HEK293 (cell line): ENCODE measurements around the gene SALL1.
A peak's percentile ranks its signal among the peaks of the same experiment; 100 is the strongest.

Experiments used
- CTCF ChIA-PET: fragments of 350-600 bp; formaldehyde crosslinking; extraction: SDS; loops from one replicate; lab custom pipeline; 2021; ENCODE audit warnings: antibody characterized with exemption; lab: Yijun Ruan, JAX
- POLR2A ChIA-PET: fragments of 300-600 bp; formaldehyde crosslinking; extraction: SDS; loops from one replicate; lab custom pipeline; 2020; ENCODE audit warnings: antibody characterized with exemption, inconsistent platforms; lab: Yijun Ruan, JAX
- H3K27ac ChIP-seq: fragments of 200-500 bp; sonication (Bioruptor generic); 2 replicates; pipeline ENCODE4 v1.5.1; 2014; ENCODE audit warnings: low read depth, low read length, control low read depth, inconsistent platforms; ENCODE audit errors: extremely low read depth
- H3K36me3 ChIP-seq, 2 experiments: fragments of 200-500 bp in 1 of 2; sonication (Bioruptor generic) in 1 of 2; 1 replicate in 1 of 2; 2 replicates in 1 of 2; pipeline ENCODE4 v1.5.1; 2014 to 2017; ENCODE audit warnings: inconsistent platforms in 2 of 2, low read length in 2 of 2; ENCODE audit not compliant: control insufficient read depth in 2 of 2, insufficient read depth in 1 of 2
- H3K4me1 ChIP-seq: fragments of 200-500 bp; sonication (Bioruptor generic); 2 replicates; pipeline ENCODE4 v1.5.1; 2014; ENCODE audit warnings: mild to moderate bottlenecking, low read length, inconsistent platforms; ENCODE audit not compliant: control insufficient read depth, insufficient read depth
- H3K4me3 ChIP-seq: 2 replicates; pipeline ENCODE4 v1.5.1; 2011; ENCODE audit warnings: low read depth, mild to moderate bottlenecking, control low read depth, low read length, moderate library complexity
- H3K9me3 ChIP-seq: fragments of 200-500 bp; sonication (Bioruptor generic); 2 replicates; pipeline ENCODE4 v1.5.1; 2014; ENCODE audit warnings: low read depth, low read length, inconsistent platforms; ENCODE audit not compliant: control insufficient read depth, insufficient read depth
- GFI1B ChIP-seq: fragments of 450-650 bp; formaldehyde crosslinking; IDR thresholded peaks from 2 replicates; pipeline ENCODE4 v1.5.1; 2016; ENCODE audit warnings: missing biosample characterization, missing genetic modification characterization
- HOXC10 ChIP-seq: sonication (generic); formaldehyde crosslinking; IDR thresholded peaks from 2 replicates; pipeline ENCODE4 v1.8.1; 2023; ENCODE audit warnings: mild to moderate bottlenecking, missing genetic modification reagents
- KLF1 ChIP-seq: fragments of 450-650 bp; formaldehyde crosslinking; IDR thresholded peaks from 2 replicates; pipeline ENCODE4 v1.5.1; 2016; ENCODE audit warnings: missing biosample characterization, missing genetic modification characterization
- OSR2 ChIP-seq: fragments of 450-650 bp; formaldehyde crosslinking; IDR thresholded peaks from 2 replicates; pipeline ENCODE4 v1.5.1; 2016; ENCODE audit warnings: missing biosample characterization, missing genetic modification characterization
- SCRT1 ChIP-seq: fragments of 450-650 bp; formaldehyde crosslinking; IDR thresholded peaks from 2 replicates; pipeline ENCODE4 v1.5.1; 2016; ENCODE audit warnings: missing biosample characterization, missing genetic modification characterization, borderline replicate concordance
- ZEB2 ChIP-seq: fragments of 450-650 bp; formaldehyde crosslinking; IDR thresholded peaks from 2 replicates; pipeline ENCODE4 v1.5.1; 2016; ENCODE audit warnings: missing biosample characterization, missing genetic modification characterization
- ZNF121 ChIP-seq: fragments of 450-650 bp; formaldehyde crosslinking; IDR thresholded peaks from 2 replicates; pipeline ENCODE4 v1.5.1; 2016; ENCODE audit warnings: missing biosample characterization, missing genetic modification characterization
- ZNF214 ChIP-seq: fragments of 450-650 bp; formaldehyde crosslinking; IDR thresholded peaks from 2 replicates; pipeline ENCODE4 v1.5.1; 2017; ENCODE audit warnings: missing biosample characterization, mild to moderate bottlenecking, missing genetic modification characterization, borderline replicate concordance
- ZNF23 ChIP-seq: fragments of 450-650 bp; formaldehyde crosslinking; IDR thresholded peaks from 2 replicates; pipeline ENCODE4 v1.5.1; 2016; ENCODE audit warnings: missing biosample characterization, missing genetic modification characterization, borderline replicate concordance
- ZNF26 ChIP-seq: fragments of 450-650 bp; formaldehyde crosslinking; IDR thresholded peaks from 2 replicates; pipeline ENCODE4 v1.5.1; 2016; ENCODE audit warnings: missing biosample characterization, missing genetic modification characterization
- ZNF341 ChIP-seq: fragments of 450-650 bp; formaldehyde crosslinking; IDR thresholded peaks from 2 replicates; pipeline ENCODE4; 2016; ENCODE audit warnings: low read depth, missing biosample characterization, missing genetic modification characterization
- ZNF366 ChIP-seq: fragments of 450-650 bp; formaldehyde crosslinking; conservative IDR thresholded peaks from 2 replicates; pipeline ENCODE4 v1.5.1; 2016; ENCODE audit warnings: missing biosample characterization, missing genetic modification characterization
- ZNF37A ChIP-seq: fragments of 450-650 bp; IDR thresholded peaks from 2 replicates; pipeline ENCODE4 v1.5.1; 2018; ENCODE audit warnings: missing biosample characterization, missing genetic modification characterization
- ZNF433 ChIP-seq: fragments of 450-650 bp; formaldehyde crosslinking; IDR thresholded peaks from 2 replicates; pipeline ENCODE4 v1.5.1; 2016; ENCODE audit warnings: missing biosample characterization, missing genetic modification characterization, low read depth
- ZNF449 ChIP-seq: fragments of 450-650 bp; formaldehyde crosslinking; IDR thresholded peaks from 2 replicates; pipeline ENCODE4 v1.5.1; 2017; ENCODE audit warnings: missing biosample characterization, mild to moderate bottlenecking, missing genetic modification characterization, moderate library complexity
- ZNF48 ChIP-seq: fragments of 450-650 bp; formaldehyde crosslinking; IDR thresholded peaks from 2 replicates; pipeline ENCODE4 v1.5.1; 2016; ENCODE audit warnings: missing biosample characterization, missing genetic modification characterization
- ZNF514 ChIP-seq: fragments of 450-650 bp; formaldehyde crosslinking; IDR thresholded peaks from 2 replicates; pipeline ENCODE4 v1.5.1; 2016; ENCODE audit warnings: missing biosample characterization, missing genetic modification characterization
- ZNF544 ChIP-seq: fragments of 450-650 bp; formaldehyde crosslinking; IDR thresholded peaks from 2 replicates; pipeline ENCODE4 v1.5.0; 2017; ENCODE audit warnings: missing biosample characterization, missing genetic modification characterization
- ZNF549 ChIP-seq: fragments of 450-650 bp; IDR thresholded peaks from 2 replicates; pipeline ENCODE4 v1.5.1; 2018; ENCODE audit warnings: missing biosample characterization, missing genetic modification characterization, mild to moderate bottlenecking, inconsistent platforms, moderate library complexity
- ZNF585B ChIP-seq: fragments of 450-650 bp; formaldehyde crosslinking; IDR thresholded peaks from 2 replicates; pipeline ENCODE4 v1.5.1; 2016; ENCODE audit warnings: missing biosample characterization, missing genetic modification characterization
- ZNF624 ChIP-seq: fragments of 450-650 bp; formaldehyde crosslinking; IDR thresholded peaks from 2 replicates; pipeline ENCODE4 v1.5.1; 2017; ENCODE audit warnings: missing biosample characterization, missing genetic modification characterization
- ZNF660 ChIP-seq: fragments of 450-650 bp; IDR thresholded peaks from 2 replicates; pipeline ENCODE4 v1.5.1; 2018; ENCODE audit warnings: missing biosample characterization, mild to moderate bottlenecking, missing genetic modification characterization
- ZNF830 ChIP-seq: fragments of 450-650 bp; IDR thresholded peaks from 2 replicates; pipeline ENCODE4 v1.5.0; 2018; ENCODE audit warnings: missing biosample characterization, missing genetic modification characterization, low read depth, mild to moderate bottlenecking, moderate library complexity
- ZNF843 ChIP-seq: fragments of 450-650 bp; formaldehyde crosslinking; IDR thresholded peaks from 2 replicates; pipeline ENCODE4 v1.5.1; 2016; ENCODE audit warnings: missing biosample characterization, missing genetic modification characterization
- TF ChIP-seq, protein P1 (sequence below): fragments of 450-650 bp; formaldehyde crosslinking; IDR thresholded peaks from 2 replicates; pipeline ENCODE4 v1.5.1; 2016; ENCODE audit warnings: missing biosample characterization, missing genetic modification characterization
- TF ChIP-seq, protein P2 (sequence below): fragments of 450-650 bp; formaldehyde crosslinking; IDR thresholded peaks from 2 replicates; pipeline ENCODE4 v1.5.1; 2016; ENCODE audit warnings: missing biosample characterization, missing genetic modification characterization, borderline replicate concordance

The SALL1 gene

DNA sequence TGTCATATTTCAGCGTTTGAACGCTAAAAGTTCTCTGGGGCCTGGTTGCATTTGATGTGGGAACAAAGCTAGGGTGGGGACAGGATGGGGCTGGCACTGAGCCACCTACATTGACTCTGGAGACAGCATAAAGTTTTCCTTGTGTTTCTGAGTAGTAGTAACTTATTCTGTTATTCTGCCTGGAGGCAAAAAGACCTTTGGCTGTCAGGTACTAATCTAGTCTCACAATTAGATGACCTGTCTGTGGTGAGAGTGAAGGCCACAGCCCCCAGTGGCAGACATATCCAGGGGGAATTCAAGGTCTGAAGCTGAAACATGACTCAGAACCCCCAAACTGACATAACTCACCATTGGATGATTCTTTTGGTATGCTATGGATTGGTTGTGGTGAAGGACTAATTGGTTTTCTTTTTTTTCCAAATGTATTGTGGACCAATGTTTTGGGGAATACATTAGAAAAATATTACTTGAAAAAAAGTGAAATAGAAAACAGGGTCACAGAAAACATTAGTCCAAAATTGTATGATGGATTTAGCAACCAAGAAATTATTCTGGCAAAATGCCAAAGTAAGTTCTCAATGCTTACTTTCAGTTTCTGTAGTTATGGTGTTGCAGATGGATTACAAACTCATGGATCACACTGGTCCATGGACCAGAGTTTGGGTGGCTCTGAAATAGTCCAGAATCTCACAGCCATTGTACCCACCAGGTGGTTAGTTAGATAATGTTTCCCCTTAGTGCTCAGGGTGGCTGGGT is 10.5 kb upstream of the SALL1 start:
- Histone ChIP-seq H3K9me3 (no peaks in the 10 kb centered on the region), H3K4me1 (peaks cover 17% of the 10 kb centered on the region), H3K4me3 (no peak overlapping the region), H3K36me3 (no peaks in the 10 kb centered on the region), H3K27ac (no peak overlapping the region)
- ChIA-PET POLR2A (interaction anchor here (2.0 kb wide), 1 partner anchor 9 kb away, joined by 9 read pairs; no protein-coding TSS in a partner anchor), CTCF (no interaction called here)
- TF ChIP-seq ZNF26 (tag by site-specific recombination) (no peak), ZNF23 (no peak), ZNF121 (tag by site-specific recombination) (no peak), ZNF48 (tag by site-specific recombination) (no peak), OSR2 (tag by site-specific recombination) (no peak), ZNF514 (tag by site-specific recombination) (no peak), ZNF214 (tag by site-specific recombination) (no peak), ZNF544 (tag by site-specific recombination) (no peak), HOXC10 (CRISPR knock-in tag) (no peak), ZNF830 (tag by site-specific recombination) (no peak), ZNF585B (no peak), ZNF366 (tag by site-specific recombination) (no peak), ZNF37A (tag by site-specific recombination) (peak; percentile 18; the same call in 1 of the 2 replicates), ZNF843 (tag by site-specific recombination) (no peak), ZNF341 (tag by site-specific recombination) (peak; percentile 51; the same call in 1 of the 2 replicates), GFI1B (tag by site-specific recombination) (no peak), ZNF624 (tag by site-specific recombination) (no peak), ZNF660 (0 out of 2 replicates have a peak, but pooled peaks have one; percentile 13), ZNF549 (tag by site-specific recombination) (peak; percentile 19; the same call in 1 of the 2 replicates), ZNF433 (no peak), ZEB2 (tag by site-specific recombination) (no peak), SCRT1 (no peak), ZNF449 (no peak), KLF1 (tag by site-specific recombination) (no peak)
- TF ChIP-seq, protein P1, sequence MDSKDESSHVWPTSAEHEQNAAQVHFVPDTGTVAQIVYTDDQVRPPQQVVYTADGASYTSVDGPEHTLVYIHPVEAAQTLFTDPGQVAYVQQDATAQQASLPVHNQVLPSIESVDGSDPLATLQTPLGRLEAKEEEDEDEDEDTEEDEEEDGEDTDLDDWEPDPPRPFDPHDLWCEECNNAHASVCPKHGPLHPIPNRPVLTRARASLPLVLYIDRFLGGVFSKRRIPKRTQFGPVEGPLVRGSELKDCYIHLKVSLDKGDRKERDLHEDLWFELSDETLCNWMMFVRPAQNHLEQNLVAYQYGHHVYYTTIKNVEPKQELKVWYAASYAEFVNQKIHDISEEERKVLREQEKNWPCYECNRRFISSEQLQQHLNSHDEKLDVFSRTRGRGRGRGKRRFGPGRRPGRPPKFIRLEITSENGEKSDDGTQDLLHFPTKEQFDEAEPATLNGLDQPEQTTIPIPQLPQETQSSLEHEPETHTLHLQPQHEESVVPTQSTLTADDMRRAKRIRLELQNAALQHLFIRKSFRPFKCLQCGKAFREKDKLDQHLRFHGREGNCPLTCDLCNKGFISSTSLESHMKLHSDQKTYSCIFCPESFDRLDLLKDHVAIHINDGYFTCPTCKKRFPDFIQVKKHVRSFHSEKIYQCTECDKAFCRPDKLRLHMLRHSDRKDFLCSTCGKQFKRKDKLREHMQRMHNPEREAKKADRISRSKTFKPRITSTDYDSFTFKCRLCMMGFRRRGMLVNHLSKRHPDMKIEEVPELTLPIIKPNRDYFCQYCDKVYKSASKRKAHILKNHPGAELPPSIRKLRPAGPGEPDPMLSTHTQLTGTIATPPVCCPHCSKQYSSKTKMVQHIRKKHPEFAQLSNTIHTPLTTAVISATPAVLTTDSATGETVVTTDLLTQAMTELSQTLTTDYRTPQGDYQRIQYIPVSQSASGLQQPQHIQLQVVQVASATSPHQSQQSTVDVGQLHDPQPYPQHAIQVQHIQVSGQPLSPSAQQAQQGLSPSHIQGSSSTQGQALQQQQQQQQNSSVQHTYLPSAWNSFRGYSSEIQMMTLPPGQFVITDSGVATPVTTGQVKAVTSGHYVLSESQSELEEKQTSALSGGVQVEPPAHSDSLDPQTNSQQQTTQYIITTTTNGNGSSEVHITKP (tag by site-specific recombination): no peak
- TF ChIP-seq, protein P2, sequence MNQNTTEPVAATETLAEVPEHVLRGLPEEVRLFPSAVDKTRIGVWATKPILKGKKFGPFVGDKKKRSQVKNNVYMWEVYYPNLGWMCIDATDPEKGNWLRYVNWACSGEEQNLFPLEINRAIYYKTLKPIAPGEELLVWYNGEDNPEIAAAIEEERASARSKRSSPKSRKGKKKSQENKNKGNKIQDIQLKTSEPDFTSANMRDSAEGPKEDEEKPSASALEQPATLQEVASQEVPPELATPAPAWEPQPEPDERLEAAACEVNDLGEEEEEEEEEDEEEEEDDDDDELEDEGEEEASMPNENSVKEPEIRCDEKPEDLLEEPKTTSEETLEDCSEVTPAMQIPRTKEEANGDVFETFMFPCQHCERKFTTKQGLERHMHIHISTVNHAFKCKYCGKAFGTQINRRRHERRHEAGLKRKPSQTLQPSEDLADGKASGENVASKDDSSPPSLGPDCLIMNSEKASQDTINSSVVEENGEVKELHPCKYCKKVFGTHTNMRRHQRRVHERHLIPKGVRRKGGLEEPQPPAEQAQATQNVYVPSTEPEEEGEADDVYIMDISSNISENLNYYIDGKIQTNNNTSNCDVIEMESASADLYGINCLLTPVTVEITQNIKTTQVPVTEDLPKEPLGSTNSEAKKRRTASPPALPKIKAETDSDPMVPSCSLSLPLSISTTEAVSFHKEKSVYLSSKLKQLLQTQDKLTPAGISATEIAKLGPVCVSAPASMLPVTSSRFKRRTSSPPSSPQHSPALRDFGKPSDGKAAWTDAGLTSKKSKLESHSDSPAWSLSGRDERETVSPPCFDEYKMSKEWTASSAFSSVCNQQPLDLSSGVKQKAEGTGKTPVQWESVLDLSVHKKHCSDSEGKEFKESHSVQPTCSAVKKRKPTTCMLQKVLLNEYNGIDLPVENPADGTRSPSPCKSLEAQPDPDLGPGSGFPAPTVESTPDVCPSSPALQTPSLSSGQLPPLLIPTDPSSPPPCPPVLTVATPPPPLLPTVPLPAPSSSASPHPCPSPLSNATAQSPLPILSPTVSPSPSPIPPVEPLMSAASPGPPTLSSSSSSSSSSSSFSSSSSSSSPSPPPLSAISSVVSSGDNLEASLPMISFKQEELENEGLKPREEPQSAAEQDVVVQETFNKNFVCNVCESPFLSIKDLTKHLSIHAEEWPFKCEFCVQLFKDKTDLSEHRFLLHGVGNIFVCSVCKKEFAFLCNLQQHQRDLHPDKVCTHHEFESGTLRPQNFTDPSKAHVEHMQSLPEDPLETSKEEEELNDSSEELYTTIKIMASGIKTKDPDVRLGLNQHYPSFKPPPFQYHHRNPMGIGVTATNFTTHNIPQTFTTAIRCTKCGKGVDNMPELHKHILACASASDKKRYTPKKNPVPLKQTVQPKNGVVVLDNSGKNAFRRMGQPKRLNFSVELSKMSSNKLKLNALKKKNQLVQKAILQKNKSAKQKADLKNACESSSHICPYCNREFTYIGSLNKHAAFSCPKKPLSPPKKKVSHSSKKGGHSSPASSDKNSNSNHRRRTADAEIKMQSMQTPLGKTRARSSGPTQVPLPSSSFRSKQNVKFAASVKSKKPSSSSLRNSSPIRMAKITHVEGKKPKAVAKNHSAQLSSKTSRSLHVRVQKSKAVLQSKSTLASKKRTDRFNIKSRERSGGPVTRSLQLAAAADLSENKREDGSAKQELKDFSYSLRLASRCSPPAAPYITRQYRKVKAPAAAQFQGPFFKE (tag by site-specific recombination): no peak
